GM10266 (cell line): ENCODE data around the gene MMP21.

Experiments
- DNase-seq: peaks from one replicate; pipeline ENCODE4 v3.0.0; 2012; ENCODE audit errors: extremely low spot score
- TF ChIP-seq, protein P1 (sequence below): IDR thresholded peaks from 2 replicates; pipeline ENCODE4 v1.5.1; 2012; ENCODE audit warnings: mild to moderate bottlenecking, low read depth; ENCODE audit not compliant: control insufficient read depth, insufficient read depth; ENCODE audit errors: missing control alignments

Gene MMP21

DNA sequence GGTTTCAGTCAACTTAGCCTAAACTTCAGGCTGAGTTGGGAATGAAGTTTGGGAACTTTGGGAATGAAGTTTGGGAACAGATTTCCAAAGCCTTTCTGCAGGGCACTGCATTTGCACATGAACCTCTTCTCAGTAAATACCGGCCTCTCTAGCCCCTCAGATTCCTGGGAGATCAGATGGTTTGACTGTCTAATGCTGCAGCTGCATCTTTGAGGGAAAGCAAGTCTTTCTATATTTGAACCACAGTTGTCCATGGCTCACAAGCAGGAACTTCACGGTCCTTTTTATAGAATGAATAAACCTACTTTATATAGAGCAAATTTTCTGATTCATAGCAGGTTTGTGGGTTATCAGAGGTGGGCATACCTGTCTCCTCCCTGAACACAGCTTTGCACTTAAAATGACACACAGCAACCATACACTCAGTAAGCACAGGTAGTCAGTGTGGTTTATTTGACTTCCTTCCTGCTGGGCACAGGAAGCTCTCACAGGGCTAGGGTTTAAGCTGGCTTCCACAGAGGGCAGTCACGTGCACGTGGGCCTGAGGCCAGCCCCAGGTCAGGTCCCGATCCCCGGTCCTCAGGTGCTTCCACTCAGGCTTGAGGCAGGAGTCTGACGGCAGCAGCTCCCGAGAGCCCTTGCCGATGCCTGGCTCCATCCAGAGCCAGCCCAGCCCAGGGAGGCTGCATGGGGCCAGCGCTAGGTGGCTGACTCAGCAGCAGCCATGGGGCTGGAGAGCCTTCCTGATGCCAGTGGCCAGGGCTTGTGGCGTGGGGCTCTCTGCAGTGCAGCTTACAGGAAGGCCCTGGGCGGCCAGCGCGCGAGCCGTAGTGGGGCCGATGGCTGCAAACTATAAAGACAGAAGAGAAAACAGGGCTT lies 12.8 kb upstream of the MMP21 start:
- DNase-seq = no peak
- TF ChIP-seq, protein P1, sequence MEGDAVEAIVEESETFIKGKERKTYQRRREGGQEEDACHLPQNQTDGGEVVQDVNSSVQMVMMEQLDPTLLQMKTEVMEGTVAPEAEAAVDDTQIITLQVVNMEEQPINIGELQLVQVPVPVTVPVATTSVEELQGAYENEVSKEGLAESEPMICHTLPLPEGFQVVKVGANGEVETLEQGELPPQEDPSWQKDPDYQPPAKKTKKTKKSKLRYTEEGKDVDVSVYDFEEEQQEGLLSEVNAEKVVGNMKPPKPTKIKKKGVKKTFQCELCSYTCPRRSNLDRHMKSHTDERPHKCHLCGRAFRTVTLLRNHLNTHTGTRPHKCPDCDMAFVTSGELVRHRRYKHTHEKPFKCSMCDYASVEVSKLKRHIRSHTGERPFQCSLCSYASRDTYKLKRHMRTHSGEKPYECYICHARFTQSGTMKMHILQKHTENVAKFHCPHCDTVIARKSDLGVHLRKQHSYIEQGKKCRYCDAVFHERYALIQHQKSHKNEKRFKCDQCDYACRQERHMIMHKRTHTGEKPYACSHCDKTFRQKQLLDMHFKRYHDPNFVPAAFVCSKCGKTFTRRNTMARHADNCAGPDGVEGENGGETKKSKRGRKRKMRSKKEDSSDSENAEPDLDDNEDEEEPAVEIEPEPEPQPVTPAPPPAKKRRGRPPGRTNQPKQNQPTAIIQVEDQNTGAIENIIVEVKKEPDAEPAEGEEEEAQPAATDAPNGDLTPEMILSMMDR = no peak

DNA sequence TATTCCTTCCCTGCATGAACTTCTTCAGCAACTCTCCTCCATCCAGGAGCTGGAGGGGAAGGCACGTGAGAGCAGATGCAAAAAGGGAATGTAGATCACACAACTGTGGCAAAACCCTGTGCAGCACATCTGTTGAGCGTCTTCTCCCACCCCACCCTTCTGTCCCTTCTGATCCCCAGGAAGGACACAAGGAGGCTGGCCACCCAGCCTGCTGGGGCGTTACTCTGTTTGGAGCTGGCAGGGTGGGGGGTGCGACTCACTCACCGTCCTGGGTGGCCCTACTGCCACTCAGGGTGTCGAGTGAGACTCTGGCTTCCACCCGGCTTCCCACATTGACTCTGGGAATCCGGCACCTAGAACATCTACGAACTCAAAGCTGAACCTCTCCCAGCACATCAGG lies 10.2 kb upstream of the MMP21 start:
- no peak for DNase-seq
- TF ChIP-seq, protein P1 = no peak

DNA sequence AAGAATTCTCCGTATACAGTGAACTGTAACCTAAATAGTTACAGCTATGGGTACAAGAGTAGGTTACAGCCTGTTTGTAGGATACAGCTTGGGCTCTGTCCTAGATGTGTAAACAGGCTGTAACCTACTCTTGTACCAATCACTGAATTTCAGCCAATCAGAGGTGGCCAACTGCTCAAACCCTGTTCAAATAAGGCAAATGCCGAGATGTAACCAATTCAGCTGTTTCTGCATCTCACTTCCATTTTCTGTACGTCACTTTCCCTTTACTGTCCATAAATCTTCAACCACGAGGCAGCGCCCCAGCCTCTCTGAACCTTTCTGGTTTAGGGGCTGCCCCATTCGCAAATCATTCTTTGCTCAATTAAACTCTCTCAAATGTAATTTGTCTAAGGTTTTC lies 8.3 kb upstream of the MMP21 start:
- peak; percentile 57 for DNase-seq

DNA sequence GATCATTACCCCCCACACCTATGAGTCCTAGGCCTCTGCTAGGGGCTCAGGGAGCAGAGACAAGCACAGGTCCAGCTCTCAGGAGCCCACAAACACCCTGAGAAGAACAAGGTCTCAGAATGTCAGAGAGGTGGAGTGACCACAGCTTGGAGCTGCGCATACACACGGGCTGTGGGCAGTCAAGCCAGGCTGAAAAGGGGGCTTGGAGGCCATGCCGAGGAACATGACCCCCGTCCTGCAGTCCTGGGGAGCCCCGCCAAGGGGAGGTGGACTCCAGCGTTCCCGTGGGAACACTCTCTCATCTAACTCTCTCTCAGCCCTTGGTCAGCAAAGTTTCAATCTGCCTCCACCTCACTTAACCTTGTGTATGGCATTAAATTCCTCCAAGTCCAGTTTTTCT lies 7.8 kb upstream of the MMP21 start:
- DNase-seq = no peak

More for the DNA sequence above, 8.3 kb upstream of the MMP21 start:
- TF ChIP-seq, protein P1 = peak; percentile 45

DNA sequence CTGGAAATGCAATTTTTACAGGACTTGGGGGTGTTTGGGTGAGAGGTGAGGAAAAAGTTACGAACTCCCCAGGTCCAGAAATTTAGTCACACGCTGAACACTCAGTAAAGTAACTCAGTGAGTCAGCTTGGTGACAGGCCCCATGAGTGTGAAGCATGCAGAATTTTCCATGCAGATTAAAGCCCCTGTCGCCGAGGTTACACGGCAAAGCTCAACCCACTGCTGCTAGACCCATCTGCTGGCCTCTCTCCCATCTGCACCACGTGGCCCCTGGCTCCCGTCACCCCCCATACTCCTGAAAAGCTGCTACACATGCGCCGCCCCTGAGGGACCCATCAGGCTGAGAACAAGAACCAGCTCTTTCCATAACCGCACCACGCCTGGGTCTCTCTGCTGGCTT lies 7.0 kb upstream of the MMP21 start:
- no peak for DNase-seq
- TF ChIP-seq, protein P1 = no peak

More for the DNA sequence above, 7.8 kb upstream of the MMP21 start:
- TF ChIP-seq, protein P1 = no peak

DNA sequence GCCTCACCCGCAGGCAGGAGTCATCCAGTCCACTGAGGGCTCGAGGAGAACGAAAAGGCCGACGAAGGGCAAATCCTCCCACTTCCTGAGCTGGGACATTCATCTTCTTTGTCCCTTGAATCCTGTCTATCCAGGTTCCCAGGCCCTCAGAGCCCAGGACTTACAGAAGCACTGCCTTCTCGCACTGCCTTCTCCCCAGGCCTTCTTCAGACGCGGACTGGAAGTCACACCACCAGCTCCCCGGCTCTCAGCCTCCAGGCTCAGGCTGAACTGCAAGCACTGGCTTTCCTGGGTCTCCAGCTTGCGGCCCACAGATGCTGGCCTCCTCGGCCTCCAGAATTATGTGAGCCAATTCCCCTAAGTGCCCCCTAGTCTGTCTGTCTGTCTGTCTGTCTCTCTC lies 6.4 kb upstream of the MMP21 start:
- TF ChIP-seq, protein P1 = no peak
- DNase-seq = no peak

DNA sequence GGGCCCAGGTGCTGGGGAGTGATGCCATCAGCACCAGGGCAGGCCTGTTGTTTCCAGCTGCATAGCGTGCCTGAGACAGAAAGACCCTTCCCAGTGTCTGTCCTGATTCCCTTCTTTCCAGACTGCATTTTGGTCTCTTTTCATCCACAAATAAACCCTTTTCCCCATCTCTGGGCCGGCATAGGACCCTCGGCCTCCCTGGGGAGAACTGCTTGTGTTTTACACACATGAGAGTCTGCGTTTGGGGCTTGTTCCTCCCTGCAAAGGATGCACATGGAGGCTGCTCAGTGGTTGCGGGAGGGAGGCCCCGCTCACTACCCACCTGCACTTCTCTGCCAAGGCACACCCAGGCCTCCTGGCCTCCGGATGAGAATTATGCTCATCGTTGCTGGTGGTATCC lies 5.8 kb upstream of the MMP21 start:
- TF ChIP-seq, protein P1 = no peak

More for the DNA sequence above, 5.8 kb upstream of the MMP21 start:
- no peak for DNase-seq
